Fibroblast of peridontal ligament (primary cell): Measurements from ENCODE around the gene WAS.
"Not testable (repeated sequence)": the region's sequence is repeated elsewhere in the genome, so short reads cannot be mapped to it uniquely, and the experiment has no call there.

Experiments used
- DNase-seq: peaks from one replicate; pipeline ENCODE4 v3.0.0-alpha.2; 2010; ENCODE audit errors: extremely low read depth

WAS gene

GRCh38 chrX:48683411-48683982 lies at the start of gene WAS:
WAS (plus strand) TSS chrX:48683799; CDS start chrX:48683854, 55 bp downstream.
- DNase-seq: no peak

GRCh38 chrX:48636301-48636700 lies 47.3 kb upstream of the WAS start:
- DNase-seq: no peak

- no peak for DNase-seq
Observed at GRCh38 chrX:48636776-48637175, 46.8 kb upstream of the WAS start.

GRCh38 chrX:48645669-48646068 lies 37.9 kb upstream of the WAS start:
- DNase-seq: no peak

GRCh38 chrX:48648336-48648751 lies 35.3 kb upstream of the WAS start:
- DNase-seq: peak; percentile 72

- no peak for DNase-seq
Observed at GRCh38 chrX:48649102-48649501, 34.5 kb upstream of the WAS start.

GRCh38 chrX:48652055-48652579 lies 31.5 kb upstream of the WAS start:
- not testable (repeated sequence) for DNase-seq

- DNase-seq: not testable (repeated sequence)
Observed at GRCh38 chrX:48654746-48655145, 28.9 kb upstream of the WAS start.

- not testable (repeated sequence) for DNase-seq
Observed at GRCh38 chrX:48659686-48660085, 23.9 kb upstream of the WAS start.

GRCh38 chrX:48663241-48663640 lies 20.4 kb upstream of the WAS start:
- DNase-seq: no peak

- DNase-seq: no peak
Observed at GRCh38 chrX:48664156-48664555, 19.4 kb upstream of the WAS start.

GRCh38 chrX:48665991-48666390 lies 17.6 kb upstream of the WAS start:
- peak; percentile 19 for DNase-seq

GRCh38 chrX:48666649-48667048 lies 16.9 kb upstream of the WAS start:
- DNase-seq: no peak

GRCh38 chrX:48667509-48667908 lies 16.1 kb upstream of the WAS start:
- no peak for DNase-seq

GRCh38 chrX:48668187-48668586 lies 15.4 kb upstream of the WAS start:
- not testable (repeated sequence) for DNase-seq

GRCh38 chrX:48676106-48676892 lies 7.3 kb upstream of the WAS start:
- DNase-seq: peak; percentile 69

- DNase-seq: no peak
Observed at GRCh38 chrX:48676893-48677270, 6.7 kb upstream of the WAS start.

- no peak for DNase-seq
Observed at GRCh38 chrX:48677516-48677915, 6.1 kb upstream of the WAS start.

GRCh38 chrX:48680467-48680866 lies 3.1 kb upstream of the WAS start:
- DNase-seq: not testable (repeated sequence)

GRCh38 chrX:48680925-48681324 lies 2.7 kb upstream of the WAS start:
- not testable (repeated sequence) for DNase-seq

GRCh38 chrX:48681539-48682183 lies 1.9 kb upstream of the WAS start:
- DNase-seq: no peak

- not testable (repeated sequence) for DNase-seq
Observed at GRCh38 chrX:48682795-48683194, 804 bp upstream of the WAS start.

GRCh38 chrX:48684134-48684533 lies 535 bp downstream of the WAS start:
- no peak for DNase-seq
